IMR-90 (cell line): ENCODE results near the gene CAMTA1. TPM values are rescaled to one million over a fixed set of nuclear protein-coding genes. Genes with fewer than 3 reads are reported as not detected.

ENCODE experiments used
- ATAC-seq: fragments of 200-7000 bp; cut with Tn5 transposase; 2 replicates; pipeline ENCODE4 v1.9.1; 2020; ENCODE audit warnings: low read depth, mild to moderate bottlenecking, moderate library complexity
- BruUV-seq: library from RNA; stranded (reverse); fragments of 400-500 nt; replicated peaks from 2 replicates; lab custom pipeline; 2021; lab: Mats Ljungman, UMichigan
- CTCF ChIA-PET: fragments of 300-600 bp; formaldehyde crosslinking; extraction: SDS; loops from one replicate; lab custom pipeline; 2021; ENCODE audit warnings: antibody characterized with exemption; lab: Yijun Ruan, JAX
- POLR2A ChIA-PET: fragments of 300-600 bp; sonication (Branson Sonifier 250); formaldehyde crosslinking; loops from one replicate; lab custom pipeline; 2022; ENCODE audit warnings: antibody characterized with exemption; ENCODE audit not compliant: unreplicated experiment; lab: Charles Lee
- DNase-seq: peaks from one replicate; pipeline ENCODE4 v3.0.0; 2013
- H2AFZ ChIP-seq: replicated peaks from 2 replicates; pipeline ENCODE3; 2013; ENCODE audit warnings: low read length, mild to moderate bottlenecking; ENCODE audit not compliant: poor library complexity
- H2AK5ac ChIP-seq: 2 replicates; pipeline ENCODE4 v1.6.1; 2013; ENCODE audit warnings: low read depth, low read length, inconsistent platforms
- H2AK9ac ChIP-seq: replicated peaks from 2 replicates; pipeline ENCODE3; 2013; ENCODE audit warnings: mild to moderate bottlenecking, low read depth, low read length, moderate library complexity; ENCODE audit not compliant: poor library complexity
- H2BK120ac ChIP-seq: 2 replicates; pipeline ENCODE4 v1.6.1; 2013; ENCODE audit warnings: low read depth, low read length, inconsistent platforms
- H2BK15ac ChIP-seq: 3 replicates; pipeline ENCODE4 v1.6.1; 2013; ENCODE audit warnings: low read depth, low read length, inconsistent platforms
- H2BK20ac ChIP-seq: 2 replicates; pipeline ENCODE4 v1.6.1; 2013; ENCODE audit warnings: low read depth, mild to moderate bottlenecking, inconsistent platforms, low read length, moderate library complexity
- H2BK5ac ChIP-seq: 2 replicates; pipeline ENCODE4 v1.6.1; 2013; ENCODE audit warnings: mild to moderate bottlenecking, low read depth, low read length, inconsistent platforms; ENCODE audit not compliant: poor library complexity, severe bottlenecking
- H3K14ac ChIP-seq: replicated peaks from 2 replicates; pipeline ENCODE4 v1.6.1; 2013; ENCODE audit warnings: low read depth, low read length, inconsistent platforms
- H3K18ac ChIP-seq: 2 replicates; pipeline ENCODE4 v1.6.1; 2013; ENCODE audit warnings: low read depth, low read length, control low read depth
- H3K23ac ChIP-seq: 2 replicates; pipeline ENCODE4 v1.6.1; 2013; ENCODE audit warnings: low read depth, low read length, inconsistent platforms
- H3K27ac ChIP-seq: 2 replicates; pipeline ENCODE4 v1.5.1; 2013; ENCODE audit warnings: mild to moderate bottlenecking, control low read depth, low read length; ENCODE audit not compliant: insufficient read depth
- H3K27me3 ChIP-seq: 2 replicates; pipeline ENCODE4 v1.6.1; 2013; ENCODE audit warnings: low read length; ENCODE audit not compliant: control insufficient read depth, insufficient read depth
- H3K36me3 ChIP-seq: 2 replicates; pipeline ENCODE4 v1.6.1; 2013; ENCODE audit warnings: low read length, mixed read lengths; ENCODE audit not compliant: control insufficient read depth, insufficient read depth
- H3K4ac ChIP-seq: 2 replicates; pipeline ENCODE4 v1.6.1; 2013; ENCODE audit warnings: low read depth, low read length, inconsistent platforms
- H3K4me1 ChIP-seq: 2 replicates; pipeline ENCODE4 v1.6.1; 2013; ENCODE audit warnings: low read length, mixed read lengths; ENCODE audit not compliant: control insufficient read depth, insufficient read depth
- H3K4me2 ChIP-seq: 2 replicates; pipeline ENCODE4 v1.6.1; 2013; ENCODE audit warnings: low read depth, mild to moderate bottlenecking, control low read depth, low read length, moderate library complexity
- H3K4me3 ChIP-seq: 2 replicates; pipeline ENCODE4 v1.5.1; 2013; ENCODE audit warnings: low read depth, mild to moderate bottlenecking, control low read depth, low read length, moderate library complexity; ENCODE audit not compliant: insufficient read depth
- H3K56ac ChIP-seq: 2 replicates; pipeline ENCODE4 v1.6.1; 2013; ENCODE audit warnings: low read length, inconsistent platforms; ENCODE audit not compliant: insufficient read depth; ENCODE audit errors: extremely low read depth
- H3K79me1 ChIP-seq, 2 experiments: 2 replicates each; pipeline ENCODE4 v1.6.1; 2013; ENCODE audit warnings: low read length in 2 of 2, inconsistent platforms in 1 of 2, low read depth in 1 of 2
- H3K9ac ChIP-seq: 2 replicates; pipeline ENCODE4 v1.6.1; 2013; ENCODE audit warnings: low read depth, low read length, control low read depth
- H3K9me1 ChIP-seq: 2 replicates; pipeline ENCODE4 v1.6.1; 2013; ENCODE audit warnings: low read length, inconsistent platforms; ENCODE audit not compliant: insufficient read depth
- H3K9me3 ChIP-seq: 2 replicates; pipeline ENCODE4 v1.6.1; 2013; ENCODE audit warnings: low read length; ENCODE audit not compliant: control insufficient read depth, insufficient read depth
- H4K20me1 ChIP-seq: 2 replicates; pipeline ENCODE4 v1.6.1; 2013; ENCODE audit warnings: low read length, inconsistent platforms; ENCODE audit not compliant: insufficient read depth
- H4K5ac ChIP-seq: 2 replicates; pipeline ENCODE4 v1.6.1; 2013; ENCODE audit warnings: mild to moderate bottlenecking, low read depth, low read length, control low read depth
- H4K8ac ChIP-seq, 2 experiments: 2 replicates each; pipeline ENCODE4 v1.6.1; 2013; ENCODE audit warnings: low read depth in 2 of 2, low read length in 2 of 2, control low read depth in 1 of 2, inconsistent platforms in 1 of 2
- H4K91ac ChIP-seq: 2 replicates; pipeline ENCODE4 v1.6.1; 2013; ENCODE audit warnings: low read depth, low read length, inconsistent platforms; ENCODE audit not compliant: insufficient read depth
- BHLHE40 ChIP-seq: fragments of 150-350 bp; IDR thresholded peaks from 2 replicates; pipeline ENCODE4 v1.6.1; 2016; ENCODE audit warnings: mild to moderate bottlenecking, low read depth, low read length
- RCOR1 ChIP-seq: IDR thresholded peaks from 2 replicates; pipeline ENCODE4 v1.6.1; 2012; ENCODE audit warnings: mild to moderate bottlenecking, low read length, improper control_type of control experiment; ENCODE audit not compliant: insufficient replicate concordance
- WGBS, 2 experiments: methylation state at CpG; one replicate each; pipeline versions ENCODE4 v1.1.5 to v1.1.7; 2013; ENCODE audit warnings: missing lambda C conversion rate in 2 of 2; ENCODE audit not compliant: insufficient read length in 1 of 2; ENCODE audit errors: extremely low coverage in 2 of 2; 5-methylcytosine and 5-hydroxymethylcytosine counted together
- dilution Hi-C: fragments of 300-500 bp; cut with HindIII; formaldehyde crosslinking; loops from one replicate; pipeline ENCODE4 v1.14.3; 2018; ENCODE audit warnings: low sequenced_read_pairs; ENCODE audit not compliant: unreplicated experiment
- in situ Hi-C: fragments of 300-500 bp; cut with MboI; formaldehyde crosslinking; loops from 3 replicates; pipeline ENCODE4 v1.14.3; 2019; ENCODE audit warnings: low sequenced_read_pairs, inconsistent platforms, mixed read lengths
- intact Hi-C: fragments of 100-400 bp; cut with micrococcal nuclease; formaldehyde crosslinking; loops from 2 replicates; pipeline ENCODE4 v1.10.0; 2022
- polyA plus RNA-seq, 3 experiments: library from polyadenylated mRNA; depleted of rRNA; stranded (reverse); fragments of >200 nt; gene quantifications; 2 replicates each; pipeline ENCODE4 v1.2.3, GENCODE V29; 2012; ENCODE audit warnings: low replicate concordance in 1 of 3
- total RNA-seq: library from RNA; depleted of rRNA; stranded (reverse); fragments of >200 nt; gene quantifications from 2 replicates; pipeline ENCODE4 v1.2.3, GENCODE V29; 2012

CAMTA1 gene
- total and polyA plus RNA-seq, 2 of the 4 experiments (the other 2 are of a cell fraction) = 35.5 to 74.3 TPM

DNA sequence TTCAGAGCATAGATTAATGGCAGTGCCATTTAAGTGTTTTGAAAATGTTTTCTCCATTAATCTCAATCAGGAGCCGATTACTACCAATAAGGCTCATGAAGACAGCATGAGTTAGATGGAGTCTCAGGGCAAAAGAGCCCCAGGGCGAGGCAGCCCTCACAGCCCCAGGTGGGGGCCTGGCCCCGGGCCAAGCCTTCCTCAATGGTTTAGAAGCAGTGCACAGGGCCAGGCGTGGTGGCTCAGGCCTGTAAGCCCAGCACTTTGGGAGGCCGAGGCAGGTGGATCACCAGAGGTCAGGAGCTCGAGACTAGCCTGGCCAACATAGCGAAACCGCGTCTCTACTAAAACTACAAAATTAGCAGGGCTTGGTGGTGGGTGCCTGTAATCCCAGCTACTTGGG, 637.7 kb downstream of the CAMTA1 start:
- dilution Hi-C loops (no loop called here), intact Hi-C loops (no loop called here), in situ Hi-C loops (no loop called here)
- H3K9ac ChIP-seq = no peak overlapping the region
- H3K18ac ChIP-seq = no peak overlapping the region
- no peak for ATAC-seq
- no peak overlapping the region for H3K4me2 ChIP-seq
- no peak overlapping the region for H3K56ac ChIP-seq
- H3K23ac ChIP-seq = no peak overlapping the region
- no peak for DNase-seq
- H3K27ac ChIP-seq = no peak overlapping the region
- no peak overlapping the region for H3K14ac ChIP-seq
- H2AFZ ChIP-seq = no peak overlapping the region
- H4K5ac ChIP-seq = no peak overlapping the region
- no peak overlapping the region for H3K4ac ChIP-seq
- no peak overlapping the region for H2BK120ac ChIP-seq
- TF ChIP-seq BHLHE40 (no peak), RCOR1 (no peak)
- H2AK5ac ChIP-seq = no peak overlapping the region
- H3K4me1 ChIP-seq = peaks cover 9% of the 10 kb centered on the region
- H3K9me1 ChIP-seq = 0 out of 2 replicates have a peak, but pooled peaks cover 2% of the 10 kb centered on the region
- H2BK20ac ChIP-seq = no peak overlapping the region
- H3K27me3 ChIP-seq = no peaks in the 10 kb centered on the region
- no peaks in the 10 kb centered on the region for H4K20me1 ChIP-seq
- H4K91ac ChIP-seq = no peak overlapping the region
- no peak overlapping the region for H2BK15ac ChIP-seq
- no peaks in the 10 kb centered on the region for H3K36me3 ChIP-seq
- ChIA-PET CTCF (no interaction called here), POLR2A (no interaction called here)
- H3K4me3 ChIP-seq = no peak overlapping the region
- no peaks in the 10 kb centered on the region for H3K79me1 ChIP-seq
- no peaks in the 10 kb centered on the region for H3K9me3 ChIP-seq
- H2BK5ac ChIP-seq = no peak overlapping the region
- H2AK9ac ChIP-seq = no peak overlapping the region
- H4K8ac ChIP-seq = no peak overlapping the region
- 82% methylated on average over 3 of the region's 9 CpGs; no CpG with 5 or more reads in 1 of the 2 experiments for WGBS, 2 experiments
- no TSS peak for BruUV-seq
